Non-pigmented ciliary epithelial cell (primary cell): ENCODE measurements around the gene HSPB9.

Experiments used
- DNase-seq: peaks from one replicate; pipeline ENCODE4 v3.0.0-alpha.2; 2010; ENCODE audit warnings: low read depth

The HSPB9 gene, protein sequence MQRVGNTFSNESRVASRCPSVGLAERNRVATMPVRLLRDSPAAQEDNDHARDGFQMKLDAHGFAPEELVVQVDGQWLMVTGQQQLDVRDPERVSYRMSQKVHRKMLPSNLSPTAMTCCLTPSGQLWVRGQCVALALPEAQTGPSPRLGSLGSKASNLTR

DNA sequence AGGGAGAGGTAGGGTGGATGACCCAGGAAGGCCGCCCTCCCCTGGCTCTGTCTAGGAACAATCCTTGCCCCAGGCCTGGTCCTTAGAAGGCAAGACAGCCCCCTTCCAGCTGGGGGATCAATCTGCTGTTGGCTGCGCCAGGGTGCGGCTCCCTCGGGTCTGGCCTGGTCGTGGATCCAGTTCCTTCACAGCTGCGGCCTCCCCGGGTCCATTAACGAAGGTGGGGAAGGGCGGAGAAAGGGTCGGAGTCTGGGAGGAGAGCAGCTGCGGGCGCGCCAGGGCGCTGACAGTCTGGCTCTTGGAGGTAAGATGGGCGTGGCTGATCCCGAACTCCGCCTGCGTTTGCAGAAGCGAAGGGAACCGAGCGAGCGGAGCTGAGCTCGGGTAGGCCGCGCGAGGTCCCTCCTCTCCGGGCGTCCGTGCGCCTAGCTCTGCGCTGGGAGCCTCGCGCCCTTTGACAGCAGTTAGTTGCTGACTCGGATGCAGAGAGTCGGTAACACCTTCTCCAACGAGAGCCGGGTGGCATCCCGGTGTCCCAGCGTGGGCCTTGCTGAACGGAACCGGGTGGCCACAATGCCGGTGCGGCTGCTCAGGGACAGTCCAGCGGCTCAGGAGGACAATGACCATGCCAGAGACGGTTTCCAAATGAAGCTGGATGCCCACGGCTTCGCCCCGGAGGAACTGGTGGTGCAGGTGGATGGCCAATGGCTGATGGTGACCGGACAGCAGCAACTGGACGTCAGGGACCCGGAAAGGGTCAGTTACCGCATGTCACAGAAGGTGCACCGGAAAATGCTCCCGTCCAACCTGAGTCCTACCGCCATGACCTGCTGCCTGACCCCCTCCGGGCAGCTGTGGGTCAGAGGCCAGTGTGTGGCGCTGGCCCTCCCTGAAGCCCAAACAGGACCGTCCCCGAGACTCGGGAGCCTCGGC is at the start of gene HSPB9:
HSPB9 (plus strand) TSS at position 434 of the 933 bp plus-strand sequence; CDS start at position 481, 47 bp downstream.
- DNase-seq: no peak

DNA sequence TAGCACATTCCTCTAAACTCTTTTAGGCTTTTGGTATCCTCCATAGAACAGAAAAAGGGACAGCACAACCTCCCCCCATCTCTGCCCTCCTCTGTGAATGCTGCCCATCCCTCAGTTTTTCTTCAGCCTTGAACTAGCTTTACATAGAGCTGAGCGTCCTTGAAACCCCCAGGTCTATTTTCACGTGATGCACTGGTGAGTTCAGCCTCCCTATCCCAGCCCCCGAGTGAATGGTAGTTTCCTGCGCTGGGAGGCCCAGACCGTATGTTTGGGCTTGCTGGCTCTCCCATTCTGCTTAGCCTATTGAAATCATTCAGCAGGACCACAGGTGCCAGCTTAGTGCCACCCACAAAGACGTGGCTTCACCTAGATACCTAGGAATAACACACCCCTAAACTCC is 46.8 kb upstream of the HSPB9 start:
- DNase-seq: no peak

DNA sequence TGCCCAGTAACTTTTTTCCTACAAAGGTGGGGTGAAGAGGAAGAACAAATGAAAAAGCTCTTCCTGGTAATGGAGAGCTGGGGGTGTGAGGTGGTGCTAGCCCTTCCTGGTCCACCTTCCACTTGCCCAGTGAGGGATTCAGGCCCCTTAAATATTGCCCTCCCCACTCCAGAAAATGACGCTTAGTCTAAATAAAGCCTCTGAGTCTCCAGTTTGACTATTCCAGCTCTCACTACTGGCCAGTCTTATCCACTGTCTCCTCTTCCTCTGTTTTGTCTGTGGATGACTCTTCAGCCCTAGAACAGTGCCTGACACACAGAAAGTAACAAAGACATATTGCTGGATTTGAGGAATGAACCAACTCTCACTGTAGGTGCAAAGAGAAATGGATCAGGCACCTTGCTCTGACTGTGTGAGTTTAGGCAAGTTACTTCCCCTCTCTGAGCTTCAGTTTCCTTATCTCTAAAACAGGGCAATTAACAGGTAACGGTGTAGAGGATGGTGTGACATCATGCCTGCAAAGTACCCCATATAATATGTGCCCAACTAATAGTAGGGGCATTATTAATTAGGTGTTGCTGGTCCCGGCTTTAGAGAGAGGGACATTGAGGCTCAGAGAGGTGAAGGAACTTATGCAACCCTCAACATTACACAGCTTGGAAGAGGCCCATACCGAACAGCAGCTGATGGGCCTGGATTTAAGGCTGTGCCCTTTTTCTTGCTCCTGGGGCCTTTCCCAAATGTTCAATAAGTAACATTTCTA is 45.6 kb upstream of the HSPB9 start:
- DNase-seq: no peak

DNA sequence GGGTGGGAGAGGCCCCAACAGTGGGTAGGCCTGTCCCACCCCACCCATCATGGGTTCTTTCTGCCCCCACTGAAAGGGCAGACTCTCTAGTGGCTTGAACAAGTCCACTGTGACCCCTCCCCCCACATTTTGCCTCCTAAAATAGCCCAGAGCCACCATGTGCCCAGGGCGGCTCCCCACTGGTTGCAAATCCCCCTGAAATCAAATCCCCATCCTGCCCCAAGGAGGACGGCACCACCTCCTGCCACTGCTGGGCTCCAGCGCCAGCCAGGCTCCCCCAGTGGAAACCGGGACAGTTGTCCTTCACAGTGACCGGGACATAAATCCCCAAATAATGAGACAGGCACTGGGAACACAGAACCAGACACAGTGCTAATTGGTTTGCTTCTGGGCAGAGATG is 44.8 kb upstream of the HSPB9 start:
- no peak for DNase-seq

DNA sequence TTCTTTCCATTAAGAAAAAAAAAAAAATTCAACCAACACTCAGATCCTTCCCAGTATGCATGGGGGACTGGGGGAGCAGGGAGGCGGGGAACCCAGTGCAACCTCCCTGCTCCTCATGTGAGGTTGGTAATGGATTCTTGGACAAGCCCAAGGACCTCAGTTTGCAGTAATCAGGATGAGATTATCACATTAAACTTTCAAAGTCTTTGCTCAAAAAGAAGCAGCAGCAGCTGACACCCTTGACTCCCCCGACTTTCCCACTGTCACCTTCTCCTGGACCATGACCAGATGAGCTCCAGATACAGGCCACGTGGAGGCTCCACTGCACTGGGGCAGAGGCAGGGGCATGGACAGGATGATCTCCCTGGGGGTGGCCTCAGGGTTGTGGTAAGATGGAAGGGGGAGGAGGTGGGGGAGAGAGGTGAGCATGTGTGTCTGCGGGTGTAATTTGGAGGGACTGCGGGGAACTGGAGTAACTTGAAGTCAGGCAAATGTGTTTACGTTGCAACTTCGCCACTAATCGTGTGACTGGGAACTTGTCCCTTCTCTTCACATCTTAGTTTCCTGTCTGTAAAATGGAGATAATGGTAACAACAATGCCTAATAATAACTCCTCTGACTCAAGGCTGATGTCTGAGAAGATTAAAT is 44.1 kb upstream of the HSPB9 start:
- DNase-seq: no peak

DNA sequence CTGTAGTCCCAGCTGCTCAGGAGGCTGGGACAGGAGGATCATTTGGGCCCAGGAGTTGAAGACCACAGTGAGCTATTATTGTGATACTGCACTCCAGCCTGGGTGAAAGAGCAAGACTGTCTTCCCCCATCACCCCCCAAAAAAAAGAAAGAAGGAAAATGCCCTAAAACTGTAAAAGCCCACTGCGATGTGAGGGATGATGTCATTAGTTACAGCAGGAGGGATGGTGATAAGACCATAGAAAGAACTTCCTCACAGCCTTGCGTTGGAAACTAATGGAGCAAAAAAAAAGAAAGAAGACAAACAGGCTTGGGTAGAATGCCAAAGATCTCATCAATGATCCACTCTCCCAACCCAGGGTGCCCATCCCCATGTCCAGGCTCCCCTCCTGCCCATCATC is 43.1 kb upstream of the HSPB9 start:
- no peak for DNase-seq

DNA sequence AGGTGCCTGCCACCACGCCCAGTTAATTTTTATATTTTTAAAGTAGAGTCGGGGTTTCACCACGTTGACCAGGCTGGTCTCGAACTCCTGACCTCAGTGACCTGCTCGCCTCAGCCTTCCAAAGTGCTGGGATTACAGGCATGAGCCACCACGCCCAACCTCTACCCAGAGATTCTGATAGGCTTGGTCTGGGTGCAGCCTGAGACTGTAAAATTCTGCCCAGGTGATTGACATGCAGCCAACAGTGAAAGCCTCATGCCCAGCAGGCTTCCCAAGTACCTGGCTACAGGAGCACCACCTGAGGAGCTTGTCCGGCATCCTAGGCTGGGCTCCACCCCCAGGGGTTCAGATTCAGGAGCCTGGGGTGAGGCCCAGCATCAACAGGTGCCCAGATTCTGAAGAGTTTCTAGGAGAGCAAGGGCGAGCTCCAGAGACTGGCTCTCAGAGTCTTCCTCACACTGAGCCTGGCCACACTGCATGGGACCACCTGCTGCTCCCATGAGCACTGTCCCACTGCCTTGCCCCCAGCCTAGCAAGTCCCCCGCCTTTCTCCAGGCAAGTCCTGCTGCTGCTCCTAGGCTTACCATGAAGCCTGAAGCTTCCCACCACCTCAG is 41.0 kb upstream of the HSPB9 start:
- no peak for DNase-seq

DNA sequence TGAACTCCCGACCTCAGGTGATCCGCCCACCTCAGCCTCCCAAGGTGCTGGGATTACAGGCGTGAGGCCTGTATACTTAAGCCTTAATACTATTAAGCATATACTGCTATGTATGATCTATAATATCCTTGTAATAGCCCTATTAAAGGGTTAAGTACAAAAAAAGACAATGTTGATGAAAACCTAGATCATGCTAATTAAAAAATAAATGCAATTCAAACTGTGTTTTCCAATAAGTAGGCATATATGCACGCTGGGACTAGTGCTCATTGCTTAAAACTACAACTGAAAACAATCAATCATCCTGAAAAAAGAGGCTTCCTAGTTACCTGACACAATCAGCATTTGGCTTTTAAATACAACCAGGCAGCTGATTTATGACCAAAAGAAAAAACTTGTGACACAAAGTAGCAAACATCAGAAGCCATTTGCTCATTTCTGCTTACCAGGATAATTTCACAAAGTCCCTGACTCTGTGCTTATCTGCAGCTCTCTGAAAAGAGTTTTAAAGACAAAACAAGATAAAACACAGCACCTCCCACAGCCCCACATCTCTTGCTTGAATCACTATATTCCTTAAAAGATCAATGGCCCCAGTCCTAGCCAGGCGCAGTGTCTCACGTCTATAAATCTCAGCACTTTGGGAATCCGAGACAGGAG is 35.4 kb upstream of the HSPB9 start:
- no peak for DNase-seq

DNA sequence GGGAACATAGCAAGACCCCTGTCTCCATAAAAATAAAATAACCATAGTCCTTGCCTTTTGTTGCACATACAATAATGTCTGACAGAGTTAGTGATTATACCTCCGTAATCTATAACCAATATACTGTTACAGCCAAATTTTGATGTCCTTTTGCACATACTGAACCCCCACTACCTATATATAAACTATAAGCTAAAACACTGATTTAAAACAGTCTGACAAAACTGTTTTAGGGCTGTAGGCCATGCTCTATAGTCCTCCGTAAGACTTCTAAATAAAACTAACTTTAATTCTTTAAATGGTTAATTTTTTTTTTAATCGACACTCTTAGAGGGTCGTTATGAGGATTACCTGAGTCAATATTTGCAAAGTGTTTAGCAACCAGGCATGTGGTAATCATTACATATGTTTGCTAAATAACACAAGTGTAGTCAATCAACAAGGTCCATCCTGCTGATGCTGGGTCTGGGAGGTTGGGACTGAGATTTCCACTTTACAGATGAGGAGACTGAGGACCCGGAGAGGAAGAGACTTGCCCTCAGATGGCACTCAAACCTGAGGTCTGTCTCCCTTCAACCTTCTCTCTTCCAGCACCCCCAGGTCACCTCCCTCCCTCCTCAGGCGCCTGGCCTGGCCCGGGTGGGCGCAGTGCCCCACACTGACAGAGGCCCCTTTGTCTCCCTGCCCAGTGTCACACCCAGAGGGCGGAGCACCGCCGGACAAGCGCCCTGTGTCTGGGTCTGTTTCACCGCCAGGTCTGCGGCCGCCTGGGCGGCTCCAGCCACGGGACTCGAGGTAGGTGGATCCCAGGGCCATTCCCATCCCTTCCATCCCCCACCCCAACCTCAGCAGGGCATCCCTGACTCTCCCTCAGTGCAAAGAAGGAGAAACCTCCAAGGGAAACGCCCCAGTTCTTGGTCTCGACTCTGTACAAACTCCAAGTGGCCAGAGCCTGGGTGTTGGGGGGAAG is 34.6 kb upstream of the HSPB9 start:
- DNase-seq: no peak

DNA sequence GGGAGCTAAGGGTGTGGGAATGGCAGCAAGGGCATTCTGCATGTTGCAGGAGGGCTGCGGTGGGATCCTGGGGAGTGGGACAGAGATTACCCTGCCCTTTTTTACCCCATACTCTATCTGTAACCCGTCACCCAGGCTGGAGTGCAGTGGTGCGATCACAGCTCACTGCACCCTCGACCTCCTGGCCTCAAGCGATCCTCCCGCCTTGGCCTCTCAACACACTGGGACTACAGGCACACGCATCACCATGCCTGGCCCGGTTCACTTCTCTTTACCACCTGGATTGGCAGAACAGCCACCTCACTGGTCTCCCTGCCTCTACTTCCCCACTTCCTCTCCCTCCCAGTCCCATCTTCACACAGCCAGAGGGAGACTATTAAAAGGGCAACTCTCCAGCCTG is 33.9 kb upstream of the HSPB9 start:
- DNase-seq: no peak

DNA sequence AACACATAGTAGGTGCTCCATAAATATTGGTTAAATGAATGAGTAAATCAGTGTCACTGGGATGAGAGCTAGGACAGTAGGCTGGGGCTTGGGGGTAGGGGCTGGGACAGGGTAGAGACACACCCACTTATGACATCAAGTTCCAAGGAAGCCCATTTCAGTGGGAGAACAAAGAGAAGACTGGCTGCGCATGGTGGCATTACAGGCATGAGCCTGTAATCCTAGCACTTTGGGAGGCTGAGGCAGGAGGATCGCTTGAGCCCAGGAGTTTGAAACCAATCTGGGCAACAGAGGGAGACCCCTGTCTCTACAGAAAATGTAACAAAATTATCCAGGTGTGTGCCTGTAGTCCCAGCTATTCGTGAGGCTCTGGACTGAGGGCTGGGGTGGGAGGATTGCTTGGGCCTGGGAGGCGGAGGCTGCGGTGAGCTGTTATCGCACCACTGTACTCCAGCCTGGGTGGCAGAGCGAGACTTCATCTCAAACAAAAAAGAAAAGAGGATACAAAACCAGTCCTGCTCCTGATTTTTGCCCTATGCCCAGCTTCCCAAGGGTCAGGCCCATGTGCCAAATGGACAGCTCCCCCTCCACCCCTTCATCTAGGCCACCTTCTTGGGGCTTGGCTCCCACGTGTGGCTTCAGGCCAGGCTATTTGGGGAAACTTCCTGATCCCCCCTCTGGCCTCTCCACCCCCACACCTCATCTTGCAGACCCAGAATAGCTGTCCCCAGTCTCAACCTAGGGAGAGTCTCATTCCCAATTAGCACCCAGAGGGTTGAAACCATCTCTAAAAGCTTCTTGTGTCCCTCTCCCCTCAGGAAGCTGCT is 31.4 kb upstream of the HSPB9 start:
- DNase-seq: no peak

DNA sequence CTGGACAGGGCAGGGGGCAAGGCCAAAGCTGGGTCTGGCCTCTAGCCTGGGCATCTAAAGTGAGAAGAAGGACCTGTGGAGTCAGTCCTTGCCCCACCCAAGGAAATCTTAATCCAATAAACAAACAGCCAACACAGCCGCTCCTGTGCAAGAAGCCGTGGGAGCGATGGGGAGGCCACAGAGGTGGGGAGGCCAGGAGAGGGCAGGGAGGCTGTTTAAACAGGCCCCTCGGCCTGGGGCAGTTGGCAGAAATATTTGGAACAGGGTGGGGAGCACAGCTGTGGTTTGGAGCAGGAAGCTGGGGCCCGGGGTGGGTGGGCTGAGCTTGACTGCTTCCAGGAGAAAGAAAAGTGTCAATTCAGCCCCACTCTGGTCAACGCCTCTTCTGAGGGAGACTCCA is 29.7 kb upstream of the HSPB9 start:
- no peak for DNase-seq

DNA sequence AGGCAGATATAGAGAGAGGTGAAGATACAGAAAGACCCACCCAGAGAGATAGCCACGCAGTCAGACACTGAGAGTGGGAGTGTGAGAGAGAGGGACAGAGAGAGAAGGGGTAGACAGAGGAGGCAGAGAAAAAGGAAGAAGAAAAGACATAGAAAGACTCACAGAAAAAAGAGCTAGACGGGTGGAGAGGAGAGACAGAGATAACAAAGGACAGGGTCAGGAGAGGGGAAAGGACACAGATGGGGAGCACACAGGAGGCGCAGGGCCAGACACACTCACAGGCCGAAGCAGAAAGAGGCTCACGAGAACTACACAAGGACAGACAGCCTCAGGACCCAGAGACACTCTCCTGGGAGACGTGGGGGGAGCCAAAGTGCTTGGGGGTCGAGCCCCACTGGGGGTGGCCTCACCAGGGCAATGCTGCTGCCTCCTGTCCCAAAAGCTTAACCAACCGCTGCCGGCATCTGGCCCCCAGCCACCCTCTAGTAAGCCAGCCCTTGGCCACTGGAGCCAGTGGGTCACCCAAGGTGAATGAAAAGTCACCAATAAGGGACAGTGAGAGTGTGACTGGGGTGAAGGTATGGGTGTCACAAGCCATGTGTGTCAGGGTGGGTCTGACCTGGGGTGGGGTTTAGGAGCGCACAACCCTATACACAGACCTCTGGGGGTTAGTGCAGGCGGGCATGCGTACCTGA is 28.1 kb upstream of the HSPB9 start:
- DNase-seq: no peak

DNA sequence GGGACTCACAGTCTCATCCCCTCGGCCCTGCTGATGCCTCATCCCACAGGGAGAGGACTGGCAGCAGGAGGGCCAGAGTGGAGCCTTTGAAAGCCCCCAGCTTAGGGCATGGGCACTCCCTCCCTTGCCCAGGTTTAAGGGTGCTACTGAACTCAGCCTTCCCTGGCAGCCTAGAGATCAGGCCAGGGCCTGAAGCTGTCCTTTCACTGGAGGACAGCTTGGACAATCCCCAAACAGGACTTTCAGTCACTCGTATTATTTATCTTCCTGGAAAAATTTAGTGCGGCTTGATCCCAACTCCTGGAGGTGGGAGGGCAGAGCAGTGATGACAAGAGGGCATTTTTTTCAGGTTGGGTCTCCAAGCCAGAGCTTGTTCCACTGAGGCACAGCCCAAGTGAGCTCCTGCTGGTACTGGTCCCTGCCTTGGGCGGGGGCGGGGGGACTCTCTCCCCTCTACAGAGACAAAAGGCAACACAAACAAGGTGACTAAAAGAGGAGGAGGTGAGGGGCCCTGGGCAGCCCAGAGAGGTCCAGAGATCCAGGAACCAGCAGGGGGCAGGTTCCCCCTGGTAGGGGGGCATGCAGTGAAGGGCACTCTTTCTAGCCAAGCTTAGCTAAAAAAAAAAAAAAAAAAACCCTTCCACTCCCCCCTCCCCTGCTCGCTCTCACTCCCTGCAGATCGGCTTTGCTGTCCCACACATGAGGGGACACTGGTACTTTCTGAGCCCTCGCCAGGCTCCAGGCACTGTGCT is 26.1 kb upstream of the HSPB9 start:
- no peak for DNase-seq

DNA sequence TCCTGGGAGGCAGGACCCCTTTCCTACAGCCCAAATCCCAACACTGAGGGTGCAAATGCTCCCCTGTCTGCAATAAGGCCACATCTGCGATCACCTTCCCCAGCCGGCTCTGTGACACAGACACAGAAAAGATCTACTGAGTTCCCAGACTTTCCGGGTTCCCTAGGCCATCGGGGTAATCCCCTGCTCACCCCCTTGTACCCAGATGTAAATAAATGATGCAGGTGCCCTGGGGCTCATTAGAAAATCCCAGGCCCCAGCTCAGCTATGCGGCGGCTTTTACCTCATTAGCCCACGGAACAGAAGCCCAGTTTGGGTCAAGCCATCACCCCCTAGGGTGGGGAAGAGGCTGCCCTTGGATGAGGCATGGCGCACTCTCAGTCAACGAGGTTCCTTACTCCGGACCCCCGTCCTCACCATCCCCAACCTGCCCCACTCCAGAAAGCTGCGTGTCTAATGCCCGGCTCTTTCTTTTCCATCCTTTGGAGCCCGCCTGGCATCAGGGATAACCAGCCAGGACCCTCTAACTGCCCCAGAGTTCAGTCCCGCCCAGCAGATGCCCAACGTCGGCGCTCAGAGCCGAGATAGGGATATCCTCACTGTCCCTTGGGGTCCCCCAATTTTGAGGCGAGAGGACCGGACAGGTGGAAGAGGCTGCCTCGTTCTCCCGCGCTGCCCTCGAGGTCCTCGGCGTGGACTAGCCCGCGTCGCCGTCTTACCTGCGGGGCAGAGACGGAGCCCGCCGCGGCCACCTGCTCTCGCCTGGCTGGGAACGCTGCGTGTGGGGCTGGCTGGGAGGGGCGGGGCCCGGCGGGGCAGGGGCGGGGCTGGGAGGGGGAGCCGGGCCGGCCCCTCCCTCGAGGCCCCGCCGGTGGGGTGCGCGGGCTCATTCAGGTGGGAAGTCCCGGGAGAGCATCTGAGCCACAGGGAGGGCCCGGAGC is 24.6 kb upstream of the HSPB9 start, which contains the start of gene ZNF385C:
ZNF385C (minus strand) TSS at position 783 of the 941 bp plus-strand sequence. CDS start 35,417 bp downstream, outside the sequence.
- no peak for DNase-seq

DNA sequence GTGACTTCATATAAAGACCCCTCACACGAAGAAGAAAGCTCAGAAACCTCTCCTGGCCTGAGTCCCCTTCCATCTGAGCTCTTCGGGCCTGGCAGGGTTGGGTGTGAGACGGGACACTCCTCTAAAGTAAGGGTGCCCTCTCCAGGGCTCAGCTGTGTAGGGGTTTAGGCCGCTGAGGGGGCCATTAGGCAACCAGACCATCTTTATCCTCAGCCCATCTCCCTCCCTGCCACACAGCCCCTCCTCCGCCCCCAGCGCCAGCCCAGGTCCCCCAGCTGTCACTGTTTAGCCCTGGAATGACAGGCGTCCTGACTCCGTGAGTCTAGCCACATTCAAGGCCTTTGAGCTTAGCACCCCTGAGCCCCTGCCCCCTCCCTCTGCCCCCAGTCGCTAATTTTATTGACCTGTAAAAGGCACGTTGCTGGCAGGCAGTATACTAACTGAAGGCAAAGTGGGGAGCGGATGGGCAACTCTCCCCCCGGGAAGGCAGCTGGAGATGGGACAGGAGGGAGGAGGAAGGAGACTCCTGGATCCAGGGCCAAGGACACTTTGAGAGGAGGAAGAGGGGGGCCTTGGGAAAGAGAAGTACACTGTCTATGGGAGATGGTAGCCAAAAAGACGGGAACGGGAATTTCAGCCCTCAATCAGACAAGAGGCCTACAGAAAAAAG is 23.7 kb upstream of the HSPB9 start:
- no peak for DNase-seq
